Gastrocnemius medialis (tissue), 4 donors: ENCODE measurements around the gene PRTN3.

ENCODE experiments used
- CTCF ChIP-seq, 5 experiments: fragments of 450-650 bp in 3 of 5; fragments of 200-600 bp in 2 of 5; sonication (generic) in 2 of 5; IDR thresholded peaks in 4 of 5; conservative IDR thresholded peaks in 1 of 5; 1 replicate in 4 of 5; 2 replicates in 1 of 5; pipeline ENCODE4 v1.5.1; 2016 to 2019; ENCODE audit warnings: antibody characterized with exemption in 5 of 5, mild to moderate bottlenecking in 3 of 5, moderate library complexity in 3 of 5
- POLR2A ChIP-seq, 2 donors: fragments of 450-650 bp; IDR thresholded peaks; one replicate each; pipeline ENCODE4 v1.6.1; 2017; ENCODE audit warnings: antibody characterized with exemption in 2 of 2, mild to moderate bottlenecking in 2 of 2, moderate library complexity in 2 of 2

- TF ChIP-seq CTCF (IDR thresholded peaks at IDR 0.05 in 4 of 5, conservative IDR thresholded peaks at IDR 0.05 in 1 of 5) (no peak), POLR2A (IDR thresholded peaks at IDR 0.05) (no peak)
These were observed 25.6 kb upstream of the PRTN3 start for GRCh38 chr19:815079-815774.
